Peyer's patch (tissue), 4 donors: Measurements from ENCODE around the gene ARV1.

Experiments used
- CTCF ChIP-seq, 6 experiments: fragments of 450-650 bp in 4 of 6; fragments of 200-600 bp in 2 of 6; sonication (generic) in 1 of 6; IDR thresholded peaks; one replicate each; pipeline ENCODE4 v1.5.1; 2017 to 2019; ENCODE audit warnings: antibody characterized with exemption in 6 of 6, mild to moderate bottlenecking in 3 of 6, moderate library complexity in 1 of 6
- POLR2A ChIP-seq, 2 donors: fragments of 450-650 bp; IDR thresholded peaks; one replicate each; pipeline ENCODE4 v1.5.1; 2017; ENCODE audit warnings: antibody characterized with exemption in 2 of 2, mild to moderate bottlenecking in 2 of 2, moderate library complexity in 2 of 2

GRCh38 chr1:230975636-230976035, 3.3 kb upstream of the ARV1 start:
- TF ChIP-seq CTCF (IDR thresholded peaks at IDR 0.05): no peak
- TF ChIP-seq POLR2A (IDR thresholded peaks at IDR 0.05): no peak
